ENCODE measurements around the gene PTH1R.

- TF ChIP-seq EZH2 (IDR thresholded peaks at IDR 0.05; ENCODE audit: insufficient read depth, poor library complexity, severe bottlenecking) (no peak), EZH2phosphoT487 (IDR thresholded peaks at IDR 0.05; ENCODE audit: insufficient read depth, low read depth) (no peak)
Observed at GRCh38 chr3:46845397-46845859, 32.1 kb upstream of the PTH1R start.
